ENCODE data around the gene KCNMA1. TPM values are rescaled to one million over a fixed set of nuclear protein-coding genes. Genes with fewer than 3 reads are reported as not detected.

KCNMA1 gene
- total RNA-seq, 1 donor = 106 TPM

DNA sequence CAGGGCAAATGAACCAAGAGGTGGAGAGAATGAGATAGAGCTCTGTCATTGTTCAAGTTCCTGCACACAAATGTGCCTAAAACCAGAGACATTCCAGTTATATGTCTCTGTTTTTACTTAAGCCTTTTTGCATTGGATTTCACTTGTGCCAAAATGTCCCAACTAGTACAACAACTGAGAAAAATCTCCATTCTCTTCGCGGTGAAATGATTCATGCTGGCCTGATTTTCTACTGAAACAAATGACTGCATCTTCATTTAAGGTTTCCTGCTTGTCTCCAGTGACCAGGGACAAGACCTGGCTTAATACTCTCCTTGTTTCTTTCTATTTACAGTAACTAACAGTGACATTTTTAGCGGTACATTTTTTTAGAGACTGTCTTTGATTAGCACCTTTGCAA, 714.9 kb downstream of the KCNMA1 start:
- no peak overlapping the region for H3K4me3 ChIP-seq (ENCODE audit: low read depth, low read length)
- no peak for DNase-seq (ENCODE audit: low read depth)
- TF ChIP-seq, protein P1, sequence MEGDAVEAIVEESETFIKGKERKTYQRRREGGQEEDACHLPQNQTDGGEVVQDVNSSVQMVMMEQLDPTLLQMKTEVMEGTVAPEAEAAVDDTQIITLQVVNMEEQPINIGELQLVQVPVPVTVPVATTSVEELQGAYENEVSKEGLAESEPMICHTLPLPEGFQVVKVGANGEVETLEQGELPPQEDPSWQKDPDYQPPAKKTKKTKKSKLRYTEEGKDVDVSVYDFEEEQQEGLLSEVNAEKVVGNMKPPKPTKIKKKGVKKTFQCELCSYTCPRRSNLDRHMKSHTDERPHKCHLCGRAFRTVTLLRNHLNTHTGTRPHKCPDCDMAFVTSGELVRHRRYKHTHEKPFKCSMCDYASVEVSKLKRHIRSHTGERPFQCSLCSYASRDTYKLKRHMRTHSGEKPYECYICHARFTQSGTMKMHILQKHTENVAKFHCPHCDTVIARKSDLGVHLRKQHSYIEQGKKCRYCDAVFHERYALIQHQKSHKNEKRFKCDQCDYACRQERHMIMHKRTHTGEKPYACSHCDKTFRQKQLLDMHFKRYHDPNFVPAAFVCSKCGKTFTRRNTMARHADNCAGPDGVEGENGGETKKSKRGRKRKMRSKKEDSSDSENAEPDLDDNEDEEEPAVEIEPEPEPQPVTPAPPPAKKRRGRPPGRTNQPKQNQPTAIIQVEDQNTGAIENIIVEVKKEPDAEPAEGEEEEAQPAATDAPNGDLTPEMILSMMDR (IDR thresholded peaks at IDR 0.05; ENCODE audit: insufficient read depth, low read length) = no peak

DNA sequence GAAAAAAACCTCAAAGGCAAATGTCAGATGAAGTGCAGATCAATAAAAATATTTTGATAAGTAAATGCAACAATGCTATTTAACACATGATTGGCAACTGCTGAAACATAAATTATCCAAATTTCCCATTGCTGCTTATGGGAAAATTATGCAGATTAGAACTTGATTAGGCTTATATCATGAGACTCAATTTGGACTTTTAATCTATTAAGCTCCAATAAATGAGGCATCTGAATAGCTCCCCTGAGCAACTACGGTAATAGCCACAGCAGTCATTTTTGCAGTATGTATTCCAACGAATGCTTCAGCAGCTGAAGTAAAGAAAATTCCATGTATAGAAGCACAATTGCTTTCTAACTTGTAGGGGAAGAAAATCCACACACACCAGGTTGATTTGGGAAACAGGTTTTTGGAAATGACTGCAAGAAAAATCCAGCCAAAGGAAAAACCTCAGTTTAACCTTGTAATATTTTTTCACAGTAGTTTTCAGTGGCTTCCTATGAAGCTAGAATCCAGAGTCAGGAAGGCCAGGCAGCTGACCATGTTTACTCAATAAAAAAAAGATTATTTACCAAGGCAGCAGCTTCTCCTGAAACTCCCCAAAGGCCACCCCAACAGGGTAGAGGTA, 716.1 kb downstream of the KCNMA1 start:
- DNase-seq (ENCODE audit: low read depth) = no peak
- no peak overlapping the region for H3K4me3 ChIP-seq (ENCODE audit: low read depth, low read length)
- TF ChIP-seq, protein P1 (IDR thresholded peaks at IDR 0.05; ENCODE audit: insufficient read depth, low read length) = no peak

DNA sequence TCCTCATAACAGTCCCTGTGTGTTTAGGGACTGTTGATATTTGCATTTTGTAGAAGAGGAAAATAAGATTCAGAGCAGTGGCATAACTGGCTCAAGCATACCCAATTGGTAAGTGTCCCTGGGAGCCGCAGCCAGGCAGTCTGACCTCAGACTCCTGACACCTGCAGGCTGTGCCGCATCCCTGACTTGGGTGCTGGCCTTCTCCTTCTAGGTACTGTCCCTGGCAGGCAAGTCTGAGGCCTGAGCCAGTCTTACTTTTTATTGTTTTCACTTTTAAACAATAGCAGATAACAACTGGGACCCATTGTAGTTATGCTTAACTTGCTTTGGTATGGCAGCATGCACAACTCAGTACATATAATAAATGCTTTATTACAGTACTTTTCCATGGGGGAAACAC, 717.0 kb downstream of the KCNMA1 start:
- no peak for DNase-seq (ENCODE audit: low read depth)
- no peak overlapping the region for H3K4me3 ChIP-seq (ENCODE audit: low read depth, low read length)
- TF ChIP-seq, protein P1 (IDR thresholded peaks at IDR 0.05; ENCODE audit: insufficient read depth, low read length) = no peak

DNA sequence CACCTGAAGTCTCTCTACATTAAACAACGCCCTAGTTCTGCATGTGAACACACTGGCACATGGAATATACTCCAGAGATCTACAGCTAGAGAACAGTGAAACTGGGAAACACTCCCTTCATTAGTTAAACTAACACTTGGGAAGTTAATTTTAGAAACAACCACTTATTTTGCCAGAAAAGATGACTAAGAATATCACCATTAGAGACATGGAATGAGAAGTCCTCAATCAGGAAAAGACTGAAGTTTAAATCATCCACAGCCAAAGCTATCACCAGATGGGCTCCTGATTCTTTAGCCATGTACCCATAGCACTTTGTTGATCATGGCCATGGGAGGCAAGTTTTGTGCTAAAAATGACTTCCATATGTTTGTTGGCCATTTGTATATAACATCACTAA, 719.5 kb downstream of the KCNMA1 start:
- DNase-seq (ENCODE audit: low read depth) = no peak
- TF ChIP-seq, protein P1 (IDR thresholded peaks at IDR 0.05; ENCODE audit: insufficient read depth, low read length) = no peak
- no peak overlapping the region for H3K4me3 ChIP-seq (ENCODE audit: low read depth, low read length)

DNA sequence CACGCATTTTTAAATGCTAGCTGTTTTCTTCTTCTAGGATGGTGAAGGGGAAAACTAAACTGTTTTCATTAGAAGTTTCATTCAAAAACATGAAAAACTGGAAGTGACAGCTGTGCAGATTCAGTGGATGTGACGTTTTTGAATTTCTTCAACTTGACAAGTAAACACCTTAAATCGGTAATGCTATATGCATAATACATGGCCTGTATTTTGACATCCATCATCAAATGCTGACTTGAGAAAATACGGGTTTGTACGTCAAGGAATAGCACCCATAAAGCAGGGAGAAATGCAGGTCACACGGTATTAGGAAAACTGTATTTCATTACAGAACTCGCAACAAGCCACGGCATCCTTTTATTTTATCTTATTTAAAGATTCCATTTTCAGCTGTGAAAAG, 720.5 kb downstream of the KCNMA1 start:
- no peak overlapping the region for H3K4me3 ChIP-seq (ENCODE audit: low read depth, low read length)
- TF ChIP-seq, protein P1 (IDR thresholded peaks at IDR 0.05; ENCODE audit: insufficient read depth, low read length) = no peak
- DNase-seq (ENCODE audit: low read depth) = no peak

DNA sequence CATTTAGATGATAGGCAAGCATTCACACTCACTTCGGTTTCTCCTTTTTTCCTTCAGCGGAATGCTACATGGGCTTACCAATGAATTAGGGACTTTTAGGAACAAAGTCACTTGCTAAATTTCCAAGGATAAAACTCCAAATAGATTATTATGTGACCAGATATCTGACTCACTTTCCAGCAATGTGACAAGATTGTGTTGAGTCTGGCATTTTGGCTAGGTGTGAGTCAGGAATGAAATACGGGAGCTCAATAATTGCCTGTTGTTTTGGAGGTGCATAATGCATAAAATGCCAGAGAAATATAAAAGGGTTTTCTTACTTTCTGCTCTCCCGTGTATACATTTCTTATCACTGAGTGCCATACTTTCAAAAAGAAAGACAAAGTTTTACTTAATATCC, 721.1 kb downstream of the KCNMA1 start:
- no peak for DNase-seq (ENCODE audit: low read depth)
- TF ChIP-seq, protein P1 (IDR thresholded peaks at IDR 0.05; ENCODE audit: insufficient read depth, low read length) = no peak
- no peak overlapping the region for H3K4me3 ChIP-seq (ENCODE audit: low read depth, low read length)

DNA sequence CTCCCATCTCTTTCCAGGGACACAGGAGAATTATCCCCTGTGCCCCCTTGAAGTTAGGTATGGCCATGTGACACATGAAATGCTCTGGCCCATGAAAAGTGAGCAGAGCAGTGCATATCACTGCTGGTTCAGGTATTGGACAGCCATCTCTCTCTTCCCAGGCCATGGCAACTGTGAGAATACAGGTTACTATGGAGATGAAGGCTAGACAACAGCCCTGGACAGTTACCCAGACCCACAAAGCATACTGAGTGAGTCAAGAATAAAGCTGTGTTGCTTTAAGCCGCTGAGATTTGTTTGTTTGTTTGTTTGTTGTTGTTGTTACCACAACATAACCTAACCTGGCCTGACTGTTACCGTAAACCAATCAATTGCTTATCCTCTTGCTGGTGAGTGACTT, 722.3 kb downstream of the KCNMA1 start:
- H3K4me3 ChIP-seq (ENCODE audit: low read depth, low read length) = no peak overlapping the region
- no peak for DNase-seq (ENCODE audit: low read depth)
- TF ChIP-seq, protein P1 (IDR thresholded peaks at IDR 0.05; ENCODE audit: insufficient read depth, low read length) = no peak
